GM06990 (cell line): ENCODE data around the gene METTL16.
A peak's percentile ranks its signal among the peaks of the same experiment; 100 is the strongest.
"Not testable (repeated sequence)": the region's sequence is repeated elsewhere in the genome, so short reads cannot be mapped to it uniquely, and the experiment has no call there.

Source experiments
- DNase-seq: peaks from one replicate; pipeline ENCODE4 v3.0.0-alpha.2; 2011; ENCODE audit not compliant: insufficient read length; ENCODE audit errors: extremely low read depth
- H3K27me3 ChIP-seq: replicated peaks from 2 replicates; pipeline ENCODE4 v1.6.0; 2011; ENCODE audit warnings: low read length; ENCODE audit not compliant: control insufficient read depth, insufficient read depth
- H3K36me3 ChIP-seq: 2 replicates; pipeline ENCODE4 v1.5.1; 2011; ENCODE audit warnings: low read length; ENCODE audit not compliant: control insufficient read depth, insufficient read depth
- H3K4me3 ChIP-seq: replicated peaks from 2 replicates; pipeline ENCODE4 v1.5.1; 2011; ENCODE audit warnings: low read depth, mild to moderate bottlenecking, control low read depth, low read length
- CTCF ChIP-seq: IDR thresholded peaks from 2 replicates; pipeline ENCODE4 v1.5.1; 2011; ENCODE audit warnings: low read length, control low read depth, mild to moderate bottlenecking, inconsistent platforms; ENCODE audit not compliant: insufficient read depth, poor library complexity, severe bottlenecking

Gene METTL16

GRCh38 chr17:2521257-2521656 is 9.6 kb upstream of the METTL16 start:
- DNase-seq: no peak
- Histone ChIP-seq H3K27me3 (no peaks in the 10 kb centered on the region), H3K36me3 (no peaks in the 10 kb centered on the region), H3K4me3 (no peak overlapping the region)
- no peak for TF ChIP-seq CTCF

- no peaks in the 10 kb centered on the region for H3K36me3 ChIP-seq
- no peak overlapping the region for H3K4me3 ChIP-seq
- DNase-seq: no peak
- no peak for TF ChIP-seq CTCF
- H3K27me3 ChIP-seq: no peaks in the 10 kb centered on the region
Measured at GRCh38 chr17:2517539-2517938, 5.9 kb upstream of the METTL16 start.

- no peak for DNase-seq
- Histone ChIP-seq H3K27me3 (no peaks in the 10 kb centered on the region), H3K4me3 (peak overlapping the region; percentile 77), H3K36me3 (no peaks in the 10 kb centered on the region)
- no peak for TF ChIP-seq CTCF
Measured at GRCh38 chr17:2511138-2511461, 588 bp downstream of the METTL16 start.

- Histone ChIP-seq H3K27me3 (no peaks in the 10 kb centered on the region), H3K36me3 (no peaks in the 10 kb centered on the region), H3K4me3 (peak overlapping the region; percentile 77)
- TF ChIP-seq CTCF: no peak
- no peak for DNase-seq
Measured at GRCh38 chr17:2510559-2510958, 1.1 kb downstream of the METTL16 start.

GRCh38 chr17:2508035-2508434 is 3.7 kb downstream of the METTL16 start:
- no peak for DNase-seq
- no peak for TF ChIP-seq CTCF
- H3K4me3 ChIP-seq: no peak overlapping the region
- H3K36me3 ChIP-seq: no peaks in the 10 kb centered on the region
- H3K27me3 ChIP-seq: no peaks in the 10 kb centered on the region

- not testable (repeated sequence) for H3K27me3 ChIP-seq, H3K36me3 ChIP-seq, H3K4me3 ChIP-seq, DNase-seq
Measured at GRCh38 chr17:2507015-2507414, 4.7 kb downstream of the METTL16 start.
